ENCODE results near the gene CHIT1. TPM values are rescaled to one million over a fixed set of nuclear protein-coding genes. Genes with fewer than 3 reads are reported as not detected.

The CHIT1 gene
- total and polyA plus RNA-seq, 2 of the 13 experiments (the other 11 are each of a cell fraction or from before 2014, with no cell fraction given): not detected

GRCh38 chr1:203244776-203245175, 15.3 kb upstream of the CHIT1 start (continued):
- TF ChIP-seq TBX2 (CRISPR knock-in tag; IDR thresholded peaks at IDR 0.05; ENCODE audit: borderline replicate concordance) (no peak), ZNF3 (CRISPR knock-in tag; IDR thresholded peaks at IDR 0.05) (no peak), ZNF770 (CRISPR knock-in tag; IDR thresholded peaks at IDR 0.05) (no peak), ZMYM2 (CRISPR knock-in tag; IDR thresholded peaks at IDR 0.05) (no peak), GZF1 (CRISPR knock-in tag; IDR thresholded peaks at IDR 0.05) (no peak), ESRRA (CRISPR knock-in tag; IDR thresholded peaks at IDR 0.05; ENCODE audit: low read depth) (0 out of 2 replicates have a peak, but pooled peaks have one; percentile 53), TEF (CRISPR knock-in tag; IDR thresholded peaks at IDR 0.05) (no peak), ISX (CRISPR knock-in tag; conservative IDR thresholded peaks at IDR 0.05) (no peak), ZNF747 (CRISPR knock-in tag; IDR thresholded peaks at IDR 0.05; ENCODE audit: borderline replicate concordance) (no peak), ZSCAN20 (CRISPR knock-in tag; IDR thresholded peaks at IDR 0.05; ENCODE audit: borderline replicate concordance) (no peak), ZNF546 (CRISPR knock-in tag; conservative IDR thresholded peaks at IDR 0.05) (no peak), ZNF7 (CRISPR knock-in tag; IDR thresholded peaks at IDR 0.05) (no peak), ZNF558 (CRISPR knock-in tag; IDR thresholded peaks at IDR 0.05; ENCODE audit: borderline replicate concordance) (no peak), IRF2 (CRISPR knock-in tag; IDR thresholded peaks at IDR 0.05) (no peak), ZNF292 (CRISPR knock-in tag; IDR thresholded peaks at IDR 0.05; ENCODE audit: borderline replicate concordance, low read depth) (no peak), KMT2B (CRISPR knock-in tag; IDR thresholded peaks at IDR 0.05) (no peak), ZMYM3 (CRISPR knock-in tag; IDR thresholded peaks at IDR 0.05) (no peak), MIER3 (CRISPR knock-in tag; IDR thresholded peaks at IDR 0.05; ENCODE audit: borderline replicate concordance) (no peak), RFXAP (CRISPR knock-in tag; IDR thresholded peaks at IDR 0.05; ENCODE audit: borderline replicate concordance) (no peak), POLR2AphosphoS5 (IDR thresholded peaks at IDR 0.05; ENCODE audit: low read depth, low read length) (no peak)
- TF ChIP-seq, protein P1, sequence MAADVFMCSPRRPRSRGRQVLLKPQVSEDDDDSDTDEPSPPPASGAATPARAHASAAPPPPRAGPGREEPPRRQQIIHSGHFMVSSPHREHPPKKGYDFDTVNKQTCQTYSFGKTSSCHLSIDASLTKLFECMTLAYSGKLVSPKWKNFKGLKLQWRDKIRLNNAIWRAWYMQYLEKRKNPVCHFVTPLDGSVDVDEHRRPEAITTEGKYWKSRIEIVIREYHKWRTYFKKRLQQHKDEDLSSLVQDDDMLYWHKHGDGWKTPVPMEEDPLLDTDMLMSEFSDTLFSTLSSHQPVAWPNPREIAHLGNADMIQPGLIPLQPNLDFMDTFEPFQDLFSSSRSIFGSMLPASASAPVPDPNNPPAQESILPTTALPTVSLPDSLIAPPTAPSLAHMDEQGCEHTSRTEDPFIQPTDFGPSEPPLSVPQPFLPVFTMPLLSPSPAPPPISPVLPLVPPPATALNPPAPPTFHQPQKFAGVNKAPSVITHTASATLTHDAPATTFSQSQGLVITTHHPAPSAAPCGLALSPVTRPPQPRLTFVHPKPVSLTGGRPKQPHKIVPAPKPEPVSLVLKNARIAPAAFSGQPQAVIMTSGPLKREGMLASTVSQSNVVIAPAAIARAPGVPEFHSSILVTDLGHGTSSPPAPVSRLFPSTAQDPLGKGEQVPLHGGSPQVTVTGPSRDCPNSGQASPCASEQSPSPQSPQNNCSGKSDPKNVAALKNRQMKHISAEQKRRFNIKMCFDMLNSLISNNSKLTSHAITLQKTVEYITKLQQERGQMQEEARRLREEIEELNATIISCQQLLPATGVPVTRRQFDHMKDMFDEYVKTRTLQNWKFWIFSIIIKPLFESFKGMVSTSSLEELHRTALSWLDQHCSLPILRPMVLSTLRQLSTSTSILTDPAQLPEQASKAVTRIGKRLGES (CRISPR knock-in tag; IDR thresholded peaks at IDR 0.05; ENCODE audit: borderline replicate concordance): no peak
- TF ChIP-seq, protein P2, sequence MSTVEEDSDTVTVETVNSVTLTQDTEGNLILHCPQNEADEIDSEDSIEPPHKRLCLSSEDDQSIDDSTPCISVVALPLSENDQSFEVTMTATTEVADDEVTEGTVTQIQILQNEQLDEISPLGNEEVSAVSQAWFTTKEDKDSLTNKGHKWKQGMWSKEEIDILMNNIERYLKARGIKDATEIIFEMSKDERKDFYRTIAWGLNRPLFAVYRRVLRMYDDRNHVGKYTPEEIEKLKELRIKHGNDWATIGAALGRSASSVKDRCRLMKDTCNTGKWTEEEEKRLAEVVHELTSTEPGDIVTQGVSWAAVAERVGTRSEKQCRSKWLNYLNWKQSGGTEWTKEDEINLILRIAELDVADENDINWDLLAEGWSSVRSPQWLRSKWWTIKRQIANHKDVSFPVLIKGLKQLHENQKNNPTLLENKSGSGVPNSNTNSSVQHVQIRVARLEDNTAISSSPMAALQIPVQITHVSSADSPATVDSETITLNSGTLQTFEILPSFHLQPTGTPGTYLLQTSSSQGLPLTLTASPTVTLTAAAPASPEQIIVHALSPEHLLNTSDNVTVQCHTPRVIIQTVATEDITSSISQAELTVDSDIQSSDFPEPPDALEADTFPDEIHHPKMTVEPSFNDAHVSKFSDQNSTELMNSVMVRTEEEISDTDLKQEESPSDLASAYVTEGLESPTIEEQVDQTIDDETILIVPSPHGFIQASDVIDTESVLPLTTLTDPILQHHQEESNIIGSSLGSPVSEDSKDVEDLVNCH (CRISPR knock-in tag; IDR thresholded peaks at IDR 0.05): no peak
- TF ChIP-seq, protein P3, sequence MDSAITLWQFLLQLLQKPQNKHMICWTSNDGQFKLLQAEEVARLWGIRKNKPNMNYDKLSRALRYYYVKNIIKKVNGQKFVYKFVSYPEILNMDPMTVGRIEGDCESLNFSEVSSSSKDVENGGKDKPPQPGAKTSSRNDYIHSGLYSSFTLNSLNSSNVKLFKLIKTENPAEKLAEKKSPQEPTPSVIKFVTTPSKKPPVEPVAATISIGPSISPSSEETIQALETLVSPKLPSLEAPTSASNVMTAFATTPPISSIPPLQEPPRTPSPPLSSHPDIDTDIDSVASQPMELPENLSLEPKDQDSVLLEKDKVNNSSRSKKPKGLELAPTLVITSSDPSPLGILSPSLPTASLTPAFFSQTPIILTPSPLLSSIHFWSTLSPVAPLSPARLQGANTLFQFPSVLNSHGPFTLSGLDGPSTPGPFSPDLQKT (CRISPR knock-in tag; IDR thresholded peaks at IDR 0.05; ENCODE audit: borderline replicate concordance): no peak

Data from HepG2 (cell line).